PFSK-1 (cell line): ENCODE results near the gene EEF1AKMT3.

Experiments used
- POLR2AphosphoS5 ChIP-seq: IDR thresholded peaks from 2 replicates; pipeline ENCODE4 v1.6.1; 2012; ENCODE audit warnings: low read depth, mild to moderate bottlenecking, control low read depth, low read length, moderate library complexity
- TAF1 ChIP-seq: IDR thresholded peaks from 2 replicates; pipeline ENCODE4 v1.6.1; 2012; ENCODE audit warnings: low read length, control low read depth, borderline replicate concordance; ENCODE audit not compliant: insufficient read depth

- TF ChIP-seq POLR2AphosphoS5 = no peak
- no peak for TF ChIP-seq TAF1
These were observed 30.3 kb upstream of the EEF1AKMT3 start for GRCh38 chr12:57741844-57742738.
